B cell (primary cell): Measurements from ENCODE around the gene RHOT1.
A peak's percentile ranks its signal among the peaks of the same experiment; 100 is the strongest.

Experiments
- EZH2 ChIP-seq: IDR thresholded peaks from 2 replicates; pipeline ENCODE4 v1.6.1; 2012; ENCODE audit warnings: borderline replicate concordance, low read depth, mild to moderate bottlenecking, moderate library complexity, low read length; ENCODE audit not compliant: insufficient read depth, poor library complexity, severe bottlenecking
- TF ChIP-seq, protein P1 (sequence below): fragments of 200-600 bp; IDR thresholded peaks from one replicate; pipeline ENCODE4 v1.8.0; 2022; ENCODE audit warnings: antibody characterized with exemption, mild to moderate bottlenecking

DNA sequence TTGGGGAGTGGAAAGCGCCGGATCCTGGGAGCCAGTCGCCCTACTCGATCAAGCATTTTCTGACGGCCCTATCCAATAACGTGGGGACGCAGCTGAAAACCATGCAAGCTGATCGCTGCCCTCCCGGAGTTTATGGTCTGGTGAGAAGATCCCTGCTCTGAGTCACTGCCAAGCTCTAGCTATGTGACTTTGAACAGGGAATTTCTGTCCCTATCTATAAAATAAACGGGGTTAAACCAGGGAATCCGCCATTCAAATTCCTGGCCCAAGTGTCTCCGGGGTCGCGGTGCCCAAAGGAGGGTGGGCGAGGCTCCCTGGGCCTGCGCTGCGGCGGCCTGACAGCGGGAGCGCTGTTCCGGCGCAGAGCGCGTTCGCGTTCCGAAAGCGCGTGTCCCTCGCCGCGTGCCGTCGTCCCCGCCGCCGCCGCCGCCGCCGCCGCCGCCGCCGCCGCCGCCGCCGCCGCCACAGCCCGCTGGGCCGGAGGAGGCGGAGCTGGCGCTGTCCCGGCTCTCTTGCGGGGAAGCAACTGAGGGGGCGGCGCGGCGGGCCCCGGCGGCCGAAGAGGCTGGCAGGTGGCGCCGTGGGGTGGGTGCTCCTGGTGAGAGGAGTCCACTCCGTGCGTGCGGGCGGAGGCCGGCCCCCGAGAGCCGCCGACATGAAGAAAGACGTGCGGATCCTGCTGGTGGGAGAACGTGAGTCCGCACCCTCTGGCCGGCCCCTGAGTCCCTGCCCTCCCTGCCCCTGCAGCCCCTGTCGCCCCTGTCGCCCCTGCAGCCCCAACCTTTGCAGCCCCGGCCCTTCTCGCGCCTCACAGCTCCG is at the start of gene RHOT1:
- TF ChIP-seq, protein P1, sequence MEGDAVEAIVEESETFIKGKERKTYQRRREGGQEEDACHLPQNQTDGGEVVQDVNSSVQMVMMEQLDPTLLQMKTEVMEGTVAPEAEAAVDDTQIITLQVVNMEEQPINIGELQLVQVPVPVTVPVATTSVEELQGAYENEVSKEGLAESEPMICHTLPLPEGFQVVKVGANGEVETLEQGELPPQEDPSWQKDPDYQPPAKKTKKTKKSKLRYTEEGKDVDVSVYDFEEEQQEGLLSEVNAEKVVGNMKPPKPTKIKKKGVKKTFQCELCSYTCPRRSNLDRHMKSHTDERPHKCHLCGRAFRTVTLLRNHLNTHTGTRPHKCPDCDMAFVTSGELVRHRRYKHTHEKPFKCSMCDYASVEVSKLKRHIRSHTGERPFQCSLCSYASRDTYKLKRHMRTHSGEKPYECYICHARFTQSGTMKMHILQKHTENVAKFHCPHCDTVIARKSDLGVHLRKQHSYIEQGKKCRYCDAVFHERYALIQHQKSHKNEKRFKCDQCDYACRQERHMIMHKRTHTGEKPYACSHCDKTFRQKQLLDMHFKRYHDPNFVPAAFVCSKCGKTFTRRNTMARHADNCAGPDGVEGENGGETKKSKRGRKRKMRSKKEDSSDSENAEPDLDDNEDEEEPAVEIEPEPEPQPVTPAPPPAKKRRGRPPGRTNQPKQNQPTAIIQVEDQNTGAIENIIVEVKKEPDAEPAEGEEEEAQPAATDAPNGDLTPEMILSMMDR: peak; percentile 56
- TF ChIP-seq EZH2: no peak
